Endothelial cell (in vitro differentiated cells): Measurements from ENCODE around the gene PEX14. TPM values are rescaled to one million over a fixed set of nuclear protein-coding genes. Genes with fewer than 3 reads are reported as not detected.

Source experiments
- DNase-seq: peaks from one replicate; pipeline ENCODE4 v3.0.0; 2021; ENCODE audit warnings: low spot score
- H3K27ac Mint-ChIP-seq: one replicate; pipeline ENCODE4 v1.8.0; 2021; ENCODE audit warnings: mixed read lengths, inconsistent platforms; ENCODE audit not compliant: unreplicated experiment
- H3K27me3 Mint-ChIP-seq: one replicate; pipeline ENCODE4 v1.8.0; 2021; ENCODE audit warnings: mild to moderate bottlenecking, moderate library complexity, mixed read lengths, inconsistent platforms; ENCODE audit not compliant: unreplicated experiment
- H3K36me3 Mint-ChIP-seq: one replicate; pipeline ENCODE4 v1.8.0; 2021; ENCODE audit warnings: mild to moderate bottlenecking, low read depth, mixed read lengths, inconsistent platforms; ENCODE audit not compliant: unreplicated experiment
- H3K4me1 Mint-ChIP-seq: one replicate; pipeline ENCODE4 v1.8.0; 2021; ENCODE audit warnings: mild to moderate bottlenecking, mixed read lengths, inconsistent platforms; ENCODE audit not compliant: unreplicated experiment
- H3K4me3 Mint-ChIP-seq: one replicate; pipeline ENCODE4 v1.8.0; 2021; ENCODE audit warnings: mild to moderate bottlenecking, mixed read lengths, inconsistent platforms; ENCODE audit not compliant: unreplicated experiment
- H3K9me3 Mint-ChIP-seq: one replicate; pipeline ENCODE4 v1.8.0; 2021; ENCODE audit warnings: mixed read lengths, inconsistent platforms; ENCODE audit not compliant: unreplicated experiment
- total RNA-seq: library from RNA; stranded (reverse); fragmentation: NEBNext Ultra II Directional; extraction: Animal tissue kit (Norgen Biotek cat#: 25700); gene quantifications from one replicate; pipeline ENCODE4 v1.2.1, GENCODE V29; 2021; ENCODE audit not compliant: unreplicated experiment
- TF ChIP-seq, protein P1 (sequence below): fragments of 200-600 bp; sonication (generic); IDR thresholded peaks from one replicate; pipeline ENCODE4 v1.5.0; 2021; ENCODE audit warnings: antibody characterized with exemption; ENCODE audit not compliant: unreplicated experiment

PEX14 gene
- total RNA-seq, 1 donor from 2014 or later = 20.9 TPM

DNA sequence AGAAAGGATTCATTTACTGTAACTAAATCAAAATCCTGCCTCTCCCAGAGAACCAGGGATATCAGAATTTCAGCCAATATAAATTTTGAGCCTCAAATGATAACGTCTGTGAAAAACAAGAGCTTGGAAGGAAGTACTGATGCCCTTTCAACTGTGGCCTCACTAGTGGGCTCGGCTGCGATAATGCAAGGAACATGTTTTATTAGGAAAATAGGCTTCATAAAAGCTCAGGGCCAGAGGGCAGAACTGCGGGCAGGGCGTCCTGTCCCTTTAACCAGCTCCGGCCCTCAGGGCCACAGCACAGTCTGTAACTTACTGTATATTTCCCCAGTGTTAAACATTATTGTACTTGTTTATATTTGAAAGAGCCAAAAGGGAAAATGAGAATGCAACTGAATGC, 122.0 kb downstream of the PEX14 start:
- TF ChIP-seq, protein P1, sequence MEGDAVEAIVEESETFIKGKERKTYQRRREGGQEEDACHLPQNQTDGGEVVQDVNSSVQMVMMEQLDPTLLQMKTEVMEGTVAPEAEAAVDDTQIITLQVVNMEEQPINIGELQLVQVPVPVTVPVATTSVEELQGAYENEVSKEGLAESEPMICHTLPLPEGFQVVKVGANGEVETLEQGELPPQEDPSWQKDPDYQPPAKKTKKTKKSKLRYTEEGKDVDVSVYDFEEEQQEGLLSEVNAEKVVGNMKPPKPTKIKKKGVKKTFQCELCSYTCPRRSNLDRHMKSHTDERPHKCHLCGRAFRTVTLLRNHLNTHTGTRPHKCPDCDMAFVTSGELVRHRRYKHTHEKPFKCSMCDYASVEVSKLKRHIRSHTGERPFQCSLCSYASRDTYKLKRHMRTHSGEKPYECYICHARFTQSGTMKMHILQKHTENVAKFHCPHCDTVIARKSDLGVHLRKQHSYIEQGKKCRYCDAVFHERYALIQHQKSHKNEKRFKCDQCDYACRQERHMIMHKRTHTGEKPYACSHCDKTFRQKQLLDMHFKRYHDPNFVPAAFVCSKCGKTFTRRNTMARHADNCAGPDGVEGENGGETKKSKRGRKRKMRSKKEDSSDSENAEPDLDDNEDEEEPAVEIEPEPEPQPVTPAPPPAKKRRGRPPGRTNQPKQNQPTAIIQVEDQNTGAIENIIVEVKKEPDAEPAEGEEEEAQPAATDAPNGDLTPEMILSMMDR = no peak
- peaks cover 10% of the 10 kb centered on the region for H3K27me3 Mint-ChIP-seq
- no peak overlapping the region for H3K27ac Mint-ChIP-seq
- no peaks in the 10 kb centered on the region for H3K9me3 Mint-ChIP-seq
- H3K4me3 Mint-ChIP-seq = no peak overlapping the region
- peaks cover 48% of the 10 kb centered on the region for H3K4me1 Mint-ChIP-seq
- no peak for DNase-seq
- H3K36me3 Mint-ChIP-seq = no peaks in the 10 kb centered on the region

- Mint-ChIP-seq H3K9me3 (no peaks in the 10 kb centered on the region), H3K27ac (peak overlapping the region; percentile 14), H3K36me3 (no peaks in the 10 kb centered on the region), H3K4me1 (peaks cover 52% of the 10 kb centered on the region), H3K27me3 (peaks cover 8% of the 10 kb centered on the region), H3K4me3 (no peak overlapping the region)
- TF ChIP-seq, protein P1 = no peak
- no peak for DNase-seq
Observed at GRCh38 chr1:10597492-10598388, 123.0 kb downstream of the PEX14 start.

DNA sequence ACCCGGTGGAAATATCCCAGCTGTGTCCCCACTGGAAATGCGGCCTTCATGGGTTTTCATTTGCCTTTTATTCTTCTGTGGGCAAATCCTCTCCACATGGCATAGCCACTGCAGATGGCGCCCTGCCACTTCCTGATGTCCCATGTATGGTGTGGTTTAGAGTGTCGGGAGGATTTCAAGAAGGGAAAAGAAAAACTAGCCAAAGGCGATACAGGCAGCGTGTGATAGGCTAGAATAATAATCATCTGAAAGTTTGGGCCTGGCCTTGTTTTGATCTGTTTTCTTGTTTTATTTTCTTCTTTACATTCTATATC, 123.6 kb downstream of the PEX14 start:
- no peaks in the 10 kb centered on the region for H3K9me3 Mint-ChIP-seq
- no peak overlapping the region for H3K4me3 Mint-ChIP-seq

GRCh38 chr1:10599194-10599861, 124.6 kb downstream of the PEX14 start:
- TF ChIP-seq, protein P1 = no peak
- Mint-ChIP-seq H3K27ac (no peak overlapping the region), H3K9me3 (no peaks in the 10 kb centered on the region), H3K4me3 (no peak overlapping the region), H3K36me3 (no peaks in the 10 kb centered on the region), H3K4me1 (peaks cover 46% of the 10 kb centered on the region), H3K27me3 (peaks cover 10% of the 10 kb centered on the region)
- no peak for DNase-seq

More for the DNA sequence above, 123.6 kb downstream of the PEX14 start:
- peaks cover 8% of the 10 kb centered on the region for H3K27me3 Mint-ChIP-seq
- peak overlapping the region; percentile 65 for H3K27ac Mint-ChIP-seq
- DNase-seq = no peak
- TF ChIP-seq, protein P1 = no peak
- peaks cover 46% of the 10 kb centered on the region for H3K4me1 Mint-ChIP-seq
- no peaks in the 10 kb centered on the region for H3K36me3 Mint-ChIP-seq
